Upper lobe of left lung (tissue), 6 donors: ENCODE measurements around the gene SMAGP. TPM values are rescaled to one million over a fixed set of nuclear protein-coding genes. Genes with fewer than 3 reads are reported as not detected.

Source experiments
- ATAC-seq, 2 donors: fragments of 200-7000 bp; cut with Tn5 transposase; one replicate each; pipeline ENCODE4 v1.9.1; 2022; ENCODE audit warnings: mild to moderate bottlenecking in 2 of 2, moderate library complexity in 2 of 2; ENCODE audit not compliant: low FRiP score in 2 of 2
- DNase-seq, 2 donors: peaks; one replicate each; pipeline ENCODE4 v3.0.0-alpha.2; 2019 to 2020
- H3K27ac ChIP-seq, 4 donors: fragments of 200-600 bp; sonication (generic); one replicate each; pipeline ENCODE4 v1.5.1; 2016 to 2019
- H3K27me3 ChIP-seq, 4 donors: fragments of 200-600 bp; sonication (generic); one replicate each; pipeline ENCODE4 v1.5.1; 2017 to 2019
- H3K36me3 ChIP-seq, 4 donors: fragments of 200-600 bp; sonication (generic); one replicate each; pipeline ENCODE4 v1.5.1; 2016 to 2019
- H3K4me1 ChIP-seq, 4 donors: fragments of 200-600 bp; sonication (generic); one replicate each; pipeline ENCODE4 v1.5.1; 2018 to 2019
- H3K4me3 ChIP-seq, 4 donors: fragments of 200-600 bp; sonication (generic); one replicate each; pipeline ENCODE4 v1.5.1; 2017 to 2019; ENCODE audit warnings: mild to moderate bottlenecking in 2 of 4, moderate library complexity in 1 of 4
- H3K9me3 ChIP-seq, 4 donors: fragments of 200-600 bp; sonication (generic); one replicate each; pipeline ENCODE4 v1.5.1; 2018 to 2019
- CTCF ChIP-seq, 6 experiments: fragments of 450-650 bp in 4 of 6; fragments of 200-600 bp in 2 of 6; sonication (generic) in 2 of 6; IDR thresholded peaks; one replicate each; pipeline ENCODE4 v1.5.1; 2016 to 2019; ENCODE audit warnings: antibody characterized with exemption in 6 of 6
- EP300 ChIP-seq, 4 donors: sonication (generic); formaldehyde crosslinking; IDR thresholded peaks; one replicate each; pipeline ENCODE4 v1.5.1; 2017; ENCODE audit warnings: antibody characterized with exemption in 4 of 4, control low read depth in 2 of 4
- POLR2A ChIP-seq, 4 donors: fragments of 450-650 bp; IDR thresholded peaks; one replicate each; pipeline ENCODE4 v1.5.1; 2016 to 2017; ENCODE audit warnings: antibody characterized with exemption in 4 of 4, mild to moderate bottlenecking in 2 of 4
- POLR2AphosphoS5 ChIP-seq, 2 donors: sonication (generic); formaldehyde crosslinking; IDR thresholded peaks; one replicate each; pipeline ENCODE4 v1.5.1; 2017; ENCODE audit warnings: antibody characterized with exemption in 2 of 2
- whole genome bisulfite sequencing, 2 donors: methylation state at CpG; one replicate each; pipeline ENCODE4 v1.1.5; 2017 to 2018; 5-methylcytosine and 5-hydroxymethylcytosine counted together
- total RNA-seq, 6 donors: library from RNA; depleted of rRNA in 4 of 6; stranded (reverse); fragments of >200 nt in 4 of 6; gene quantifications; one replicate each; pipeline versions ENCODE4 v1.1.0 to v1.2.1, GENCODE V29; 2016 to 2021
- donor health status: DM: no; HTN: no; CAD: no; lungs with moderate emphysema.
- donor health status: DM: no; HTN: yes; CAD: no; lungs with severe emphysema.

SMAGP gene
- total RNA-seq, 6 donors from 2014 or later, result 25.1 to 58.2 (median 28.8) TPM

GRCh38 chr12:51269174-51270066 is 795 bp downstream of the SMAGP start:
- Histone ChIP-seq H3K27ac (peak overlapping the region; percentile 79 to 85 (median 82)), H3K9me3 (no peaks in the 10 kb centered on the region), H3K36me3 (no peaks in the 10 kb centered on the region), H3K4me3 (peak overlapping the region; percentile 69 to 87 (median 83)), H3K27me3 (no peaks in the 10 kb centered on the region), H3K4me1 (peaks cover 4 to 31% (median 15%) of the 10 kb centered on the region in 4 donors)
- ATAC-seq (peak; percentile 73 to 86), DNase-seq (peak; percentile 84 to 91)
- TF ChIP-seq POLR2AphosphoS5 (IDR thresholded peaks at IDR 0.05), result peak in 1 of 2 donors; percentile 15
- peak in 5 of 6 experiments; percentile 24 to 80 (median 63) for TF ChIP-seq CTCF (IDR thresholded peaks at IDR 0.05)
- TF ChIP-seq POLR2A (IDR thresholded peaks at IDR 0.05), result peak in 1 of 4 donors; percentile 41
- no peak for TF ChIP-seq EP300 (IDR thresholded peaks at IDR 0.05)
- WGBS, 2 donors, result 9 to 37% methylated on average over 11 to 21 of the region's 59 CpGs

GRCh38 chr12:51265024-51265423 is 5.2 kb downstream of the SMAGP start:
- H3K27ac ChIP-seq, result no peak overlapping the region
- TF ChIP-seq POLR2A (IDR thresholded peaks at IDR 0.05), result no peak
- no peak for TF ChIP-seq POLR2AphosphoS5 (IDR thresholded peaks at IDR 0.05)
- no peak for TF ChIP-seq CTCF (IDR thresholded peaks at IDR 0.05)
- no peak for TF ChIP-seq EP300 (IDR thresholded peaks at IDR 0.05)
- no peak for DNase-seq
- H3K9me3 ChIP-seq, result no peaks in the 10 kb centered on the region
- H3K4me1 ChIP-seq, result peaks cover 0 to 27% (median 12%) of the 10 kb centered on the region in 4 donors
- no peaks in the 10 kb centered on the region for H3K36me3 ChIP-seq
- H3K4me3 ChIP-seq, result no peak overlapping the region
- no peaks in the 10 kb centered on the region for H3K27me3 ChIP-seq
- no peak for ATAC-seq

GRCh38 chr12:51264297-51264696 is 5.9 kb downstream of the SMAGP start:
- no peak for DNase-seq
- WGBS, 2 donors, result 93 to 94% methylated on average over 5 of the region's 5 CpGs
- Histone ChIP-seq H3K4me1 (peaks cover 0 to 20% (median 10%) of the 10 kb centered on the region in 4 donors), H3K9me3 (no peaks in the 10 kb centered on the region), H3K27ac (no peak overlapping the region), H3K4me3 (no peak overlapping the region), H3K36me3 (no peaks in the 10 kb centered on the region), H3K27me3 (no peaks in the 10 kb centered on the region)
- TF ChIP-seq POLR2AphosphoS5 (IDR thresholded peaks at IDR 0.05), result no peak
- no peak for TF ChIP-seq EP300 (IDR thresholded peaks at IDR 0.05)
- TF ChIP-seq CTCF (IDR thresholded peaks at IDR 0.05), result no peak
- TF ChIP-seq POLR2A (IDR thresholded peaks at IDR 0.05), result no peak
- no peak for ATAC-seq

GRCh38 chr12:51263341-51263740 is 6.9 kb downstream of the SMAGP start:
- Histone ChIP-seq H3K4me1 (peaks cover 0 to 12% (median 5%) of the 10 kb centered on the region in 4 donors), H3K27ac (no peak overlapping the region), H3K36me3 (no peaks in the 10 kb centered on the region)

More at GRCh38 chr12:51263341-51263740, 6.9 kb downstream of the SMAGP start:
- ATAC-seq (no peak), DNase-seq (no peak)
- Histone ChIP-seq H3K9me3 (no peaks in the 10 kb centered on the region), H3K27me3 (no peaks in the 10 kb centered on the region), H3K4me3 (no peak overlapping the region)
- WGBS, 2 donors, result 95 to 99% methylated on average over 3 of the region's 3 CpGs
- TF ChIP-seq CTCF (IDR thresholded peaks at IDR 0.05) (no peak), POLR2A (IDR thresholded peaks at IDR 0.05) (no peak)
